ENCODE data around the gene SH3PXD2A.

GRCh38 chr10:103610083-103610472 is 245.3 kb downstream of the SH3PXD2A start:
- no peak for TF ChIP-seq CTCF (conservative IDR thresholded peaks at IDR 0.05)
- TF ChIP-seq ZFX (IDR thresholded peaks at IDR 0.05), result no peak

Data from C4-2B (cell line).